HG02852 (cell line): ENCODE measurements around the gene ASF1B.
"Not testable (repeated sequence)": the region's sequence is repeated elsewhere in the genome, so short reads cannot be mapped to it uniquely, and the experiment has no call there.

Experiments
- ATAC-seq: cut with Tn5 transposase; IDR thresholded peaks from one replicate; pipeline ENCODE4 v1.9.1; 2021; ENCODE audit warnings: mild to moderate bottlenecking, moderate library complexity; ENCODE audit not compliant: unreplicated experiment

Gene ASF1B

DNA sequence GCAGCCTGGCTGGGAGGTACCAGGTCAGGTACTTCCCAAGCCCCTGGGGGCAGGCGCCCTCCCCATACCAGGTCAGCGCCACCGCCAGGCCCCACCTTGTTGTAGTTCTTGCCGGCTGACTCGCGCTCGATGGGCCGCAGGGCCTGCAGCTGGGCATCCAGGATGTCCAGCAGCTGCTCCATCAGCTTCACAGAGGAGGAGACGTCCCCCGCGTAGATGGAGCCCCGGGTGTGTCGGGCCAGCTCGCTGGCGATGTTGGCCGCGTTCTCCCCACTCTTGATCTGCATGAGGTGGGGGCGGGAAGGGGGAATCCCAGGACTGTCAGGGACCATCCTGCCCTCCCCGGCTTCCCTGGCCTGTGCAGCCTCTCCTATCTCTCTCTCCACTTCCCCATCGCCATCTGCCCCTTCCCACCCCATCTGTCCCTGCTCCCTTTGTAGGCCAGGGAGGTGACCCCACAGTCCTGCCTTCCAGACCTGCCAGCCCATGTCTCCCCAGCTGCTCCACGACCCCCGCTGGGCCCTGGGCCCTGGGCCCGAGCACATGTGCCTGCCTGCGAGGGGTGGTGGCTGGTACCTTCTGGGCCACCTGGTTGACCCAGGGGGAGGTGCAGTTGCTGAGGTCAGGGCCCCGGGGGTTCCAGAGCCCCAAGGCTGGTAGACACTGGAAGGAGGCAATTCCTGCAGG, 23.8 kb upstream of the ASF1B start:
- ATAC-seq = no peak

DNA sequence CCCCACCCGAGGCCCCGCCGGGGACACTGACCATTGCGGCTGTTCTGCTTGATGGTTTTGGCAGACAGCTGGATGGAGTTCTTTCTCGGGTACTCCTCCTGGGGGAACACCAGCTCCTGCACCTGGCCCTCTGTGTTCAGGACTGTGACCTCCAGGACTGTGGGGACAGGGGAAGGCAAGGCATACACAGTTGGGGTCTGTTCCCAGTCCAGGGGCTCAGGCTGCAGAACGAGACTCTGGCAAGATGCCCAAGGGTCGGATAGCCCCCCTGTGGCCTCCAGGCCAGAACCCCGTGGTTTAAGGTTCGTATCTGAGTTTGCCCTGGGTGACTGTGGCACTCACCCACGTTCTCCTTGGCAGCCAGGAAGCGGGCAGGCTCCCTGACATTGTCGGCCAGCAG, 22.7 kb upstream of the ASF1B start:
- ATAC-seq = no peak

DNA sequence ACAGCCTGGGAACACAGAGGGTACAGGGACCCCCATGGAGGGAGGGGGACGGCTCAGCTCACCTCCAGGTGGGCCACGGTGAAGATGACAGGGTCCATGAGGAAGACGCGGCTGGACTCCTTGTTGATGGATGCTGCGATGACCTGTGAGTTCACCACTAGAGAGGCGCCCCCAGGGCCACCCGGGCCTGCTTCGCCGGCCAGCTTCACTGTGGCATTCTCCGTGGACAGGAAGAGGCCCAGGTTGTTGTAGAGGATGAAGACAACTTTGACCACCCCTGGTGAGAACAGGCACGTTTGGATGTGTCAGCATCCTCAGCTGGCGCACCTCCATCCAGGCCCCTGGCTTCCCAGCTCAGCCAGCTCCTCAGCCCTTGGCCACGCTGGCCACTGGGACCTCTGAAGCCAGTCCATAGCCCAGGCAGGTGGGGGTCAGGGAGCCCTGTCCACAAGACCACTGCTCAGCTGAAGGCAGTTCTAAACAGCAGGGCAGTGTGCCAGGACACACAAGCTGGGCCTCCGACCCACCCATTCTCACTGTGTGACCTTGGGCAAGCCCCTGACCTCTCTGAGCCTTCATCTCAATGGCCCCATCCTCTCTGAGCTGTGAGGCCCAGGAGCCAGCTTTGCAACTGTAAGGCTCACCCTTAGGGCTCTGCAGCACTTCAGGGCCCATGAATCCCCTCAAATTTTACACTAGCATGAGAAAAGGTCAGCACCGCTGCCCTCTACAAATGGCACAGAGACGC, 22.1 kb upstream of the ASF1B start:
- ATAC-seq = no peak

GRCh38 chr19:14156971-14157717, 20.8 kb upstream of the ASF1B start:
- ATAC-seq = no peak

GRCh38 chr19:14156122-14156521, 19.7 kb upstream of the ASF1B start:
- ATAC-seq = no peak

DNA sequence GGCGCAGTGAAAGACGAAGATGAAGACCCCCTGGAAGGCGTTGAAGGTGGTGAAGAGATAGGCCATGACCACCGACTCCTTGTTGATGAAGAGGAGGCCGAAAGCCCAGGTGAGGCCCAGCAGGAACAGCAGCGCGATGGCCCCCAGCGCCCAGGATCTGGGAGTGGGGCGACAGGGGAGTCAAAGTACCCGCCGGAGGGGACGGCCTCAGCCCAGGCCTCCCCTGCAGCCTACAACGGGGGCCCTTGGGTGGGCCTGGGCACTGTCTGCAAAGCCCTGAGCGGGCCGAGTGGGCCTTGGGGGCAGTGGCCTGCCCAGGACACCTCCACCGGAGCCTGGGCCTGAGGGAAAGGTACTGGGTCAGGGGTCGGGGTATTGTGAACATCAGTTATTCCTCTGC, 19.0 kb upstream of the ASF1B start:
- no peak for ATAC-seq

- no peak for ATAC-seq
These were observed 16.3 kb upstream of the ASF1B start for GRCh38 chr19:14152713-14153112.

- ATAC-seq = no peak
These were observed 14.6 kb upstream of the ASF1B start for GRCh38 chr19:14150770-14151661.

GRCh38 chr19:14150041-14150769, 13.8 kb upstream of the ASF1B start:
- no peak for ATAC-seq

DNA sequence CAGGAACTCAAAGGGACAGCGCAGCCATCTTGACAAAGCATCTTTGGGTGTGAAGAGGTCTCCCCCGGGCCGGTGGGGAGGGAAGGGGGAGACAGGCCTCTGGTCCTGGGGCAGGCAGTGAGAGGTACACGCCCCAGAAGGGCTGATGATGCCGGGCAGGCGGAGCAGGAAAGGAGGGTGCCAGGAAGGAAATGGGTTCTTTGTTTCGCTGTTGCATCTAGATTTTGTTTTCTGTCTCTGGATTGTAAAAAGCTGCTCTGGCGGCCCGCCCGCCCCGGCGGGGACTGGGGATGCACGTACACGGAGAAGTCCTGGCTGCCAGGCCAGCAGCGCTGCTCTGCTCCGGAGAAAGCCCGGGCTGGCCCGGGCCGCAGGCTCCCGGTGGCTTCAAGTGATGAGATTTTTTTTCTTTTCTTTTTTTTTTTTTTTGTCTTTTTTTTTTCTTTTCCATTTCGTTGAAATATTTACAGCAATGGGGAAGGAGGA, 13.2 kb upstream of the ASF1B start:
- ATAC-seq = no peak

GRCh38 chr19:14148751-14149410, 12.5 kb upstream of the ASF1B start:
- no peak for ATAC-seq

- no peak for ATAC-seq
These were observed 11.6 kb upstream of the ASF1B start for GRCh38 chr19:14147797-14148605.

GRCh38 chr19:14146789-14147216, 10.4 kb upstream of the ASF1B start:
- ATAC-seq = no peak

DNA sequence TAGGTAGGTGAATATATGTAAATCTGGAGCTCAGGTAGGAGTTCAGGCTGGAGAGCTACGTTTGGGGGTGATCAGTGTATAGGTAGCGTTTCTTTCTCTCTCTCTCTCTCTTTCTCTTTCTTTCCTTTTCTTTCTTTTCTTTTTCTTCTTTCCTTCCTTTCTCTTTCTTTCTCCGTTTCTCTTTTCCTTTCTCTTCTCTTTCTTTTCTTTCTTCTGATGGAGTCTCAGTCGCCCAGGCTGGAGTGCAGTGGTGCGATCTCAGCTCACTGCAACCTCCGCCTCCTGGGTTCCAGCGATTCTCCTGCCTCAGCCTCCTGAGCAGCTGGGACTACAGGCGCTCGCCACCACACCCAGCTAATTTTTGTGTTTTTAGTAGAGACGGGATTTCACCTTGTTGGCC, 9.8 kb upstream of the ASF1B start:
- not testable (repeated sequence) for ATAC-seq

- ATAC-seq = no peak
These were observed 9.0 kb upstream of the ASF1B start for GRCh38 chr19:14145381-14145780.

- no peak for ATAC-seq
These were observed 6.1 kb upstream of the ASF1B start for GRCh38 chr19:14142262-14143190.

GRCh38 chr19:14141041-14141440, 4.7 kb upstream of the ASF1B start:
- ATAC-seq = no peak

DNA sequence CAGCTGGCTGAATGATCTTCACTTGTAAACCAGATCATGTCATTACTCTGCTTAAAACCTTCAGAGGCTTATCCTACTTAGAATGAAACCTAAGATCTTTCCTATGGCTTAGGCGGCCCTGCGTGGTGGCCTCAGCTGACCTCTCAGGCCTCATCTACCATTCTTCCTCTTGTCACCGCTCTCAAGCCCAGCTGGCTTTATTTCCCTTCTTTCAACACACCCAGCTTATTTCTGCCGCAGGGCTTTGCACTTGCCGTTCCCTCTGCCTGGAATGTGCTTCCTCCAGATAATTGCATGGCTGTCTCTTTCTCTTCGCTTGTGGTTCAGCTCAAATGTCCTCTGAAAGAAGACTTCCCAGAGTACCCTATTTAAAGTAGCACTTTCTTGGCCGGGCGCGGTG, 3.6 kb upstream of the ASF1B start:
- no peak for ATAC-seq
